GM18511 (cell line): Measurements from ENCODE around the gene SPRYD4.
"Not testable (repeated sequence)": the region's sequence is repeated elsewhere in the genome, so short reads cannot be mapped to it uniquely, and the experiment has no call there.

Experiments used
- ATAC-seq: cut with Tn5 transposase; IDR thresholded peaks from one replicate; pipeline ENCODE4 v1.9.1; 2021; ENCODE audit warnings: mild to moderate bottlenecking, moderate library complexity; ENCODE audit not compliant: unreplicated experiment

Gene SPRYD4

GRCh38 chr12:56476143-56476542 is 7.8 kb downstream of the SPRYD4 start:
- ATAC-seq, result no peak

DNA sequence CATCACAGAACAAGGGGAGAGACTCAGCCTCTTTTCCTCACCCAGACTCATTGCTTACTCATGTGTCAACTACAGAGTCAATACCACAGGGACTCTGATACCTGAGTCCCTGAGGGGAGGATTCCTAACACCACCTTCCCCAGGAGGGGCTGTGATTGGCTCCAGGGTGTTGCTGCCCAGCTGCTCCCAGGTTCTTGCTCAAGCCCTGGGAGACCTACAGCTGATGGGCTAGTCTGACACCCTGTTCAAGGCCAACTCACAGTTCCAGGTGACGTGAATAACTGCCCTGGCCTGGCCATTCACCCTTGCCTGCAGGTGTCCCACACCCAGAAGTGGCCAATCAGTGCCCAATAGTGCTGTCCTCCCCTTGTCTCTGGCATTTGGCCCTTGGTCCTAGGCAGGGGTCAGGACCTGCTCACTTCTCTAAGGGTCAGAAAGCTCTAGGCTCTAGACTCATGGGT is 8.6 kb downstream of the SPRYD4 start:
- ATAC-seq, result no peak

- ATAC-seq, result no peak
Observed at GRCh38 chr12:56477521-56478225, 9.3 kb downstream of the SPRYD4 start.

GRCh38 chr12:56479625-56480024 is 11.2 kb downstream of the SPRYD4 start:
- no peak for ATAC-seq

GRCh38 chr12:56484566-56484965 is 16.2 kb downstream of the SPRYD4 start:
- no peak for ATAC-seq

DNA sequence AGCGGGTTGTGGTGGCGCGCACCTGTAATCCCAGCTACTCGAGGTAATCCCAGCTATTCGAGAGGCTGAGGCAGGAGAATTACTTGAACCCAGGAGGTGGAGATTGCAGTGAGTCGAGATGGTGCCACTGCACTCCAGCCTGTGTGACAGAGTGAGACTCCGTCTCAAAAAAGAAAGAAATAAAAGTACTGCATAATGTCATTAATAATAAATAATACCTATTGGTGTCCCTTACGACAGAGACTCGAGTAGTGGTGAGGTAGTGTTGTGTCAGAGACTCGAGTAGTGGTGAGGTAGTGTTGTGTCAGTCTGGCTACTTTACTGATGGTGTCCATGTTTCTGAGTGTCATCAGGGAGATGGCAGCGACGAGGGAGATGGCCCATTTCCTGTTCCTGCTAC is 18.3 kb downstream of the SPRYD4 start:
- ATAC-seq, result no peak

- peak; percentile 40 for ATAC-seq
Observed at GRCh38 chr12:56487448-56488040, 19.2 kb downstream of the SPRYD4 start.

DNA sequence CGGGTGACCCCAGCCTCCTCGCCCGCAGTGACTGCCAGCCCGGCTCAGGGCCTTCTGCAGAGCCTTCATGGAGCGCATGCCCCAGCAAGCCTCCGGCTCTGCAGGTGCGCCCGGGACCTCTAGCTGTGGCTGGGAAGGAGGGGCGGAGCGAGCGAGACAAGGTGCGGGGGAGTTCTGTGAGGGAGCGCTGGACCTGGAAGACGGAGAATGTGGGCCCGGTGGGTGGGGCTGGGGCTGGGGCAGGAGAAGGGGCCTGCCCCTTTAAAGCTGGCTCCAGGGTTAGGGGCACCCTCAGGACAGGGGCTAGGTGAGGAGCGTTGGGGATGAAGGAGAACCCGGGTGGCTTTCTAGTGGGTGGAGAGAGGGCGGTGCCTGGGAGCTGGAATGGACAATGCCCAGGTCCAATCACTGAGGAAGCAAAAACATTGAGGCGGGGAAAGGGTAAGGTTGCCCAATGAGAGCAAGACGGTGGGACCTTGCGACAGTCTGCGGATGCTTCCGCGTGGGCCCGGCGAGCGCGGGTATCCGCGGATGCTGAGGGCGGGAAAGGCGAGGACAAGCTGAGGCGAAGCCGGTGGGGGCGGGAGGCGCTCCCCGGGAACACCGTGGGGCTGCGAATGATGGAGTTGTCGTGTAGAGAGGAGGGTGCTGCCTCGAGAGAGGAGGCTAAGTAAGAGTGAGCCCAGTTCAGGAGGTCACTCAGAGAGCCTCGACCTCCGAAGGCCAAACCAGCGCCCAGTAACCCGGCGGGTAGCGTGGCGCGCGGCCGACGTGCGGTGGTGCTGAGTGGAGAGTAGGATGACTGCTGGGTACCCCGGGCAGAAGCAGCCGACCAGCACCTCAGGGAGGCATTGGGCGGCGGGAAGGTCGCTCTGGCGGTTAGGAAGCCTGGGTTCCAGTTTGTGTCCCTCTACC is 19.9 kb downstream of the SPRYD4 start, which contains the start of gene GLS2:
Gene GLS2 (minus strand): TSS at position 121 of the 915 bp plus-strand sequence. CDS start 43 bp downstream, at position 78.
- peak; percentile 97 for ATAC-seq

- ATAC-seq, result no peak
Observed at GRCh38 chr12:56490360-56490759, 22.0 kb downstream of the SPRYD4 start.

- ATAC-seq, result not testable (repeated sequence)
Observed at GRCh38 chr12:56493409-56494105, 25.2 kb downstream of the SPRYD4 start.

DNA sequence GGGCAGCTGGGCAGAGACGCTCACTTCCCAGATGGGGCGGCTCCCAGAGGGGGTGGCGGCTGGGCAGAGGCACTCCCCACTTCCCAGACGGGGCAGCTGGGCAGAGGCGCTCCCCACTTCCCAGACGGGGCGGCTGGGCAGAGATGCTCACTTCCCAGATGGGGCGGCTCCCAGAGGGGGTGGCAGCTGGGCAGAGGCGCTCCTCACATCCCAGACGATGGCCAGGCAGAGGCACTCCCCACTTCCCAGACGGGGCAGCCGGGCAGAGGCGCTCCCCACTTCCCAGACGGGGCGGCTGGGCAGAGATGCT is 25.7 kb downstream of the SPRYD4 start:
- ATAC-seq, result not testable (repeated sequence)

- ATAC-seq, result not testable (repeated sequence)
Observed at GRCh38 chr12:56494481-56494880, 26.1 kb downstream of the SPRYD4 start.

- not testable (repeated sequence) for ATAC-seq
Observed at GRCh38 chr12:56496704-56497103, 28.3 kb downstream of the SPRYD4 start.

- ATAC-seq, result not testable (repeated sequence)
Observed at GRCh38 chr12:56498126-56498902, 29.9 kb downstream of the SPRYD4 start.

- not testable (repeated sequence) for ATAC-seq
Observed at GRCh38 chr12:56499452-56499851, 31.1 kb downstream of the SPRYD4 start.

GRCh38 chr12:56499879-56500278 is 31.5 kb downstream of the SPRYD4 start:
- ATAC-seq, result not testable (repeated sequence)

DNA sequence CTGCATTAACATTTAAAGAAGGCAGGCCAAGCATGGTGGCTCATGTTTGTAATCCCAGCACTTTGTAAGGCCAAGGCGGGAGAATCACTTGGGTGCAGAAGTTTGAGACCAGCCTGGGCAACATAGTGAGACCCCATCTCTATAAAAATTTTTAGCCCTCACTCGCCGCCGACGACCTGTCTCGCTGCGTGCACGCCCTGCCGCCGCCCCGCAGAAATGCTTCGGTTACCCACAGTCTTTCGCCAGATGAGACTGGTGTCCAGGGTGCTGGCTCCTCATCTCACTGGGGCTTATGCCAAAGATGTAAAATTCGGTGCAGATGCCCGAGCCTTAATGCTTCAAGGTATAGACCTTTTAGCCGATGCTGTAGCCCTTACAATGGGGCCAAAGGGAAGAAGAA is 42.4 kb downstream of the SPRYD4 start:
- ATAC-seq, result no peak

- ATAC-seq, result not testable (repeated sequence)
Observed at GRCh38 chr12:56514014-56514318, 45.6 kb downstream of the SPRYD4 start.

DNA sequence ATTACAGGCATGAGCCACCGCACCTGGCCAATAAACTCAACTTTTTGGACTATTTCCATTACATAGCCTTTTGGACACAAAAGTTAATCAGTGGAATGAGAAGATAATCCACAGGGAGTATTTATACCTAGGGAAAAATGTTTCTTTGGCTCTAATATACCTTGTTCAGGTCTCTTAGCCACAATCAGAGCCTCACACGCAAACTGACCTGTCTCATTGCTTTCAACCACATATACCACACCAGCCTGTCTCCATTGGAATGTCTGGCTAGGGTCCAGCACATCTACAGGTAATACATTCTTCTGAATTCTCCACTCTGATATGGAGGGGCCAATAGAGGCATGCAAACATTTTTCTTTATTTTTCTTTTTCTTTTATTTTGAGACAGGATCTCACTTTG is 49.5 kb downstream of the SPRYD4 start:
- ATAC-seq, result no peak

DNA sequence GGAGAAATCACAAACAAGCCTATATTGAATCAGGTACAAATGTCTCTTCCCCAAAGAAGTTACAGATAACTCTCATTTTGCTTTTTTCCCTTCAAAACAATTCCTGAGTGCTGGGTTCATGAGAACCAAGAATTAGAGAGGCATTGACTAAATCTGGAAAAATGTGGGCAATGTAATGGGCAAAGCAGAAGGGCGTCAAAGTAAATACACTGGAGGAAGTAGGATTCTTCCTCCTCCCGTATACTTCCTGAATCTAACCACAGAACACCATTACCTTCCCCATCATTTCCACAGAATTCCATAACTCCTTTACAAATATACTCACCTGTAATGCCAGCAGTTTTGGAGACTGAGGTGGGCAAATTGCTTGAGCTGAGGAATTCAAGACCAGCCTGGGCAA is 50.2 kb downstream of the SPRYD4 start:
- ATAC-seq, result no peak
